SK-N-SH (cell line): ENCODE results near the gene FLRT2. TPM values are rescaled to one million over a fixed set of nuclear protein-coding genes. Genes with fewer than 3 reads are reported as not detected.
A peak's percentile ranks its signal among the peaks of the same experiment; 100 is the strongest.

Experiments
- CTCF ChIA-PET: fragments of 300-600, 350-600 bp; formaldehyde crosslinking; extraction: SDS; loops from one replicate; lab custom pipeline; 2021; lab: Yijun Ruan, JAX
- POLR2A ChIA-PET: fragments of 350-600 bp; sonication (Branson Sonifier 250); formaldehyde crosslinking; extraction: SDS; loops from one replicate; lab custom pipeline; 2020; ENCODE audit warnings: antibody characterized with exemption, inconsistent platforms; lab: Yijun Ruan, JAX
- DNase-seq: peaks from one replicate; pipeline ENCODE4 v3.0.0; 2012
- H2AFZ ChIP-seq: fragments of 200-600 bp; sonication (generic); 2 replicates; pipeline ENCODE4 v1.8.1; 2016; ENCODE audit warnings: antibody characterized with exemption, mild to moderate bottlenecking, low read depth
- H3F3A ChIP-seq: fragments of 200-600 bp; sonication (generic); replicated peaks from 2 replicates; pipeline ENCODE3; 2016; ENCODE audit warnings: antibody characterized with exemption, mild to moderate bottlenecking; ENCODE audit not compliant: insufficient read depth
- H3K27ac ChIP-seq, 2 experiments: fragments of 200-500 bp in 1 of 2; fragments of 200-600 bp in 1 of 2; sonication (Bioruptor generic) in 1 of 2; sonication (generic), shearing (Covaris generic) in 1 of 2; 2 replicates each; pipeline versions ENCODE4 v1.5.1 to v1.6.1; 2014 to 2016; ENCODE audit warnings: low read depth in 2 of 2, inconsistent platforms in 1 of 2, low read length in 1 of 2, mild to moderate bottlenecking in 1 of 2, mixed read lengths in 1 of 2
- H3K27me3 ChIP-seq: fragments of 200-600 bp; sonication (generic), shearing (Covaris generic); 2 replicates; pipeline ENCODE4 v1.6.1; 2016; ENCODE audit warnings: mixed run types; ENCODE audit not compliant: insufficient read depth
- H3K36me3 ChIP-seq, 2 experiments: fragments of 200-500 bp in 1 of 2; fragments of 200-600 bp in 1 of 2; sonication (Bioruptor generic) in 1 of 2; sonication (generic) in 1 of 2; replicated peaks in 1 of 2; 2 replicates each; pipeline versions ENCODE3 to v1.5.1; 2014 to 2016; ENCODE audit warnings: low read length in 1 of 2, mild to moderate bottlenecking in 1 of 2; ENCODE audit not compliant: insufficient read depth in 2 of 2, control insufficient read depth in 1 of 2
- H3K4me1 ChIP-seq, 2 experiments: fragments of 200-500 bp in 1 of 2; fragments of 200-600 bp in 1 of 2; sonication (Bioruptor generic) in 1 of 2; sonication (generic), shearing (Covaris generic) in 1 of 2; 2 replicates each; pipeline versions ENCODE4 v1.5.1 to v1.6.1; 2014 to 2016; ENCODE audit warnings: low read depth in 1 of 2, low read length in 1 of 2, mixed run types in 1 of 2; ENCODE audit not compliant: insufficient read depth in 2 of 2, control insufficient read depth in 1 of 2
- H3K4me2 ChIP-seq: fragments of 200-600 bp; sonication (generic), shearing (Covaris generic); 2 replicates; pipeline ENCODE4 v1.6.1; 2017; ENCODE audit warnings: mixed run types
- H3K4me3 ChIP-seq, 2 experiments: fragments of 200-500 bp in 1 of 2; fragments of 200-600 bp in 1 of 2; sonication (Bioruptor generic) in 1 of 2; sonication (generic), shearing (Covaris generic) in 1 of 2; 2 replicates each; pipeline versions ENCODE4 v1.5.1 to v1.8.1; 2014 to 2016; ENCODE audit warnings: low read depth in 2 of 2, inconsistent platforms in 1 of 2, low read length in 1 of 2, mild to moderate bottlenecking in 1 of 2, mixed read lengths in 1 of 2, moderate library complexity in 1 of 2
- H3K79me2 ChIP-seq: fragments of 200-600 bp; sonication (generic); 2 replicates; pipeline ENCODE4 v1.8.1; 2017; ENCODE audit warnings: mild to moderate bottlenecking; ENCODE audit not compliant: insufficient read depth
- H3K9ac ChIP-seq: fragments of 200-600 bp; sonication (generic); 2 replicates; pipeline ENCODE4 v1.6.1; 2017; ENCODE audit warnings: mixed run types
- H3K9me2 ChIP-seq: fragments of 200-600 bp; sonication (generic); 2 replicates; pipeline ENCODE4 v1.6.1; 2017; ENCODE audit warnings: mixed run types
- H3K9me3 ChIP-seq: fragments of 200-600 bp; sonication (generic); 2 replicates; pipeline ENCODE4 v1.6.1; 2017; ENCODE audit warnings: mixed run types, mild to moderate bottlenecking, moderate library complexity
- H4K20me1 ChIP-seq: fragments of 200-600 bp; sonication (generic); 2 replicates; pipeline ENCODE4 v1.6.1; 2017; ENCODE audit warnings: mild to moderate bottlenecking, mixed run types; ENCODE audit not compliant: insufficient read depth
- EP300 ChIP-seq, 2 experiments: IDR thresholded peaks; 2 replicates each; pipeline versions ENCODE4 v1.4.0 to v1.6.1; 2012; ENCODE audit warnings: borderline replicate concordance in 1 of 2, low read depth in 1 of 2, low read length in 1 of 2
- FOSL2 ChIP-seq: IDR thresholded peaks from 2 replicates; pipeline ENCODE4 v1.4.0; 2012; ENCODE audit warnings: low read depth, mild to moderate bottlenecking, moderate library complexity, borderline replicate concordance
- FOXJ3 ChIP-seq: sonication (generic); formaldehyde crosslinking; IDR thresholded peaks from 2 replicates; pipeline ENCODE4 v1.5.1; 2020; ENCODE audit warnings: mild to moderate bottlenecking, missing genetic modification reagents
- NFIC ChIP-seq: IDR thresholded peaks from 2 replicates; pipeline ENCODE4 v1.4.0; 2012; ENCODE audit warnings: borderline replicate concordance
- POLR2AphosphoS5 ChIP-seq: IDR thresholded peaks from 2 replicates; pipeline ENCODE4 v1.6.1; 2012; ENCODE audit warnings: low read depth, low read length
- RCOR1 ChIP-seq: fragments of 150-350 bp; IDR thresholded peaks from 2 replicates; pipeline ENCODE4 v1.6.1; 2017; ENCODE audit warnings: antibody characterized with exemption, low read length
- TCF12 ChIP-seq: IDR thresholded peaks from 2 replicates; pipeline ENCODE4 v1.4.0; 2012
- WGBS: methylation state at CpG from one replicate; pipeline ENCODE4 v1.1.6; 2017; ENCODE audit warnings: low lambda C conversion rate; 5-methylcytosine and 5-hydroxymethylcytosine counted together
- polyA plus RNA-seq, 3 experiments: library from polyadenylated mRNA; depleted of rRNA; stranded (reverse); fragments of >200 nt; gene quantifications; 2 replicates each; pipeline ENCODE4 v1.2.3, GENCODE V29; 2012
- TF ChIP-seq, protein P1 (sequence below): IDR thresholded peaks from 2 replicates; pipeline ENCODE4; 2012

Gene FLRT2
- polyA plus RNA-seq, 1 of the 3 experiments (the other 2 are of a cell fraction) = 10.8 TPM

DNA sequence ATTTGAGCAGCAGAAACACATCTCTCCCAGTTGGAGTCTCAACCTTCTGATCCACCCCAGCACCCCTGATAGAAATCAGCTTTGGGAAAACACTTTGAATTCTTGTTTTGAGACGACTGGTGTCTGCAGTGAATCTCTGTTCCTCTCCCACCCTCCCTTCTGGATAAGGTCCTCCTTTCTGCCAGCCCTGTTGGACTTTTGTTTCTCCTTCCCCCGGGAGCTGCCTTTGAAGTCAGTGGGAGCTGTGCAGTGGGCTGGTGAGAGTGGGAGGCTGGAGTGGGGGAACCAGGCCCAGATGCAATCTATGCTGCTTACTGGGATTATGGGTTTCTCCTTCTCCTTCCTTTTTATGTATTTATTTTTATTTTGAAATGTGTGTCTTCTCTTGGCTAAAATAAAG, 49.0 kb downstream of the FLRT2 start (continued):
- no peak for TF ChIP-seq FOSL2

DNA sequence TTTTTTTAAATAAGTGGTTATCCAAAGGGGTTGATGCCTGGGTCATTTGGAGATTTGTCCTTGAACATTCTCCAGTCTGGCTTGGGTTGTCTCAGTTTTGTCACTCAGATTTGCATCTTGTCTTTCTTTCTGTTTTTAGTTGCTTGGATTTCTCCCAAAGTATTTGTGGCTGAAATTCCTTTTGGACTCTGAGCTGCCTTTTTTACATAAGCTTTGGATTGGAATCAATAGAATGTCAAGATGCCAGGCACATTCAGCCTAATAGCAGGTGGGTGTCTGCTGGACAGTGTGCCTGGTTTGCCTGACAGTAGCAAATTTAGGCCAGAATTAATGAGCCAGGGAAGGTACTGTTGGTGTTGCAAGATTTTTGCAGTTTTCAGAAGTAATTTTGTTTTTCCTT, 50.0 kb downstream of the FLRT2 start:
- ChIA-PET CTCF (no interaction called here), POLR2A (no interaction called here)
- Histone ChIP-seq H2AFZ (no peak overlapping the region), H3F3A (peaks cover 19% of the 10 kb centered on the region), H3K9ac (no peak overlapping the region), H3K9me2 (no peaks in the 10 kb centered on the region), H3K4me3 (no peak overlapping the region), H3K27ac (peak overlapping the region in 1 of 2 experiments; percentile 46; a peak in 3 of 4 replicates), H3K36me3 (no peaks in the 10 kb centered on the region), H3K9me3 (no peaks in the 10 kb centered on the region), H3K79me2 (peaks cover 53% of the 10 kb centered on the region; the same call in 1 of the 2 replicates), H4K20me1 (no peaks in the 10 kb centered on the region), H3K4me1 (peaks cover 0 to 55% of the 10 kb centered on the region in 2 experiments; a peak in 3 of 4 replicates), H3K27me3 (no peaks in the 10 kb centered on the region), H3K4me2 (peak overlapping the region; percentile 44; the same call in 1 of the 2 replicates)
- no peak for DNase-seq
- TF ChIP-seq RCOR1 (no peak), EP300 (IDR thresholded peaks at IDR 0.05; ENCODE audit: borderline replicate concordance in 1 of 2, low read depth in 1 of 2, low read length in 1 of 2) (peak in 1 of 2 experiments; percentile 39; a peak in 1 of 4 replicates), NFIC (peak; percentile 49), POLR2AphosphoS5 (no peak), TCF12 (peak; percentile 59)
- TF ChIP-seq, protein P1, sequence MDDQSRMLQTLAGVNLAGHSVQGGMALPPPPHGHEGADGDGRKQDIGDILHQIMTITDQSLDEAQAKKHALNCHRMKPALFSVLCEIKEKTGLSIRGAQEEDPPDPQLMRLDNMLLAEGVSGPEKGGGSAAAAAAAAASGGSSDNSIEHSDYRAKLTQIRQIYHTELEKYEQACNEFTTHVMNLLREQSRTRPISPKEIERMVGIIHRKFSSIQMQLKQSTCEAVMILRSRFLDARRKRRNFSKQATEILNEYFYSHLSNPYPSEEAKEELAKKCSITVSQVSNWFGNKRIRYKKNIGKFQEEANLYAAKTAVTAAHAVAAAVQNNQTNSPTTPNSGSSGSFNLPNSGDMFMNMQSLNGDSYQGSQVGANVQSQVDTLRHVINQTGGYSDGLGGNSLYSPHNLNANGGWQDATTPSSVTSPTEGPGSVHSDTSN = peak; percentile 49; the same call in 1 of the 2 replicates

DNA sequence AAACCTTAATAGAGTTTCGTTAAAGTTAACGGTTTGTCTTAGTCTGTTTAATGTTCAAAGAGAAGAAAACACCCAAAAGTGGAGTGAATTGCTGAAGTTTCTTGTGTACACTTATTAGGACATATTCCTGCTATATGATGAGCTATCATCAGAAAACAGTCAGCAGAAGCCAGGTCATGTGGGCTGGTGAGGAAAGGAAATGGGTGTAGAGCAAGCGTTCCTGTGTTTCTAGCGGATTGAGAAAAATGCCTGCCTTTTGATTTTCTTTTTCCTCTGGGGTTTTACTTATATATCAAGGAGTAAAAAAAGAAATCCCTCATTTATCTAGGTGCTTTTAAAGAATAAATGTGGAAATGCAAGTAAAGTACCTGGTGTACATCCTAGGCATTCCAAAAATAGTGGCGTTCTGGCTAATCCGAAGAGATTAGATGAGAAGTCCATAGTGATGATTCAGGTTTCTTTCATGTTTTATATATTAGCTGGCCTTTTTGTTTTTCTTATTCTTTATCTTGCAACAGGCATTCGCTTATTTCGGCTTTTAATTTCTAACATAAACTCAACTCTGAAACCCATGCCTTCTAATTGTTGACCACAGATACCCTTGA, 50.7 kb downstream of the FLRT2 start:
- no peaks in the 10 kb centered on the region for H4K20me1 ChIP-seq
- H3K4me3 ChIP-seq = no peak overlapping the region; a peak in 1 of 4 replicates
- peaks cover 19% of the 10 kb centered on the region for H3F3A ChIP-seq
- peak overlapping the region; percentile 44 for H3K4me2 ChIP-seq
- no peaks in the 10 kb centered on the region for H3K9me3 ChIP-seq
- H3K4me1 ChIP-seq = peaks cover 0 to 50% of the 10 kb centered on the region in 2 experiments; a peak in 3 of 4 replicates
- H3K79me2 ChIP-seq = peaks cover 52% of the 10 kb centered on the region; the same call in 1 of the 2 replicates
- no peak overlapping the region for H3K9ac ChIP-seq
- H3K9me2 ChIP-seq = no peaks in the 10 kb centered on the region
- no peaks in the 10 kb centered on the region for H3K36me3 ChIP-seq
- no peak overlapping the region for H2AFZ ChIP-seq
- ChIA-PET CTCF (interaction anchor here (0.6 kb wide), 1 partner anchor 25 kb away, joined by 3 read pairs; no protein-coding TSS in a partner anchor), POLR2A (no interaction called here)
- H3K27ac ChIP-seq = peak overlapping the region in 1 of 2 experiments; percentile 46; a peak in 2 of 4 replicates
- TF ChIP-seq FOXJ3 (CRISPR knock-in tag) (no peak), FOSL2 (0 out of 2 replicates have a peak, but pooled peaks have one; percentile 14)
- TF ChIP-seq, protein P1 = peak; percentile 20; the same call in 1 of the 2 replicates
- H3K27me3 ChIP-seq = no peaks in the 10 kb centered on the region
- DNase-seq = no peak
- 65% methylated on average over 8 of the region's 8 CpGs for WGBS
